ENCODE data around the gene SHISA6.

- TF ChIP-seq TAF1 (IDR thresholded peaks at IDR 0.05; ENCODE audit: borderline replicate concordance, low read depth, low read length): no peak
- no peak for TF ChIP-seq GABPA (IDR thresholded peaks at IDR 0.05; ENCODE audit: low read depth)
- TF ChIP-seq ZBTB33 (IDR thresholded peaks at IDR 0.05; ENCODE audit: borderline replicate concordance, low read depth): no peak
- no peak for TF ChIP-seq POLR2AphosphoS5 (IDR thresholded peaks at IDR 0.05; ENCODE audit: low read depth, low read length)
- TF ChIP-seq FOSL2 (IDR thresholded peaks at IDR 0.05; ENCODE audit: borderline replicate concordance, low read depth): no peak
- TF ChIP-seq CTCF (IDR thresholded peaks at IDR 0.05): no peak
- TF ChIP-seq EZH2phosphoT487 (IDR thresholded peaks at IDR 0.05; ENCODE audit: borderline replicate concordance, low read depth): no peak
- TF ChIP-seq MAX (IDR thresholded peaks at IDR 0.05; ENCODE audit: low read depth): no peak
- TF ChIP-seq TCF12 (IDR thresholded peaks at IDR 0.05): no peak
- TF ChIP-seq JUND (IDR thresholded peaks at IDR 0.05): no peak
- no peak for TF ChIP-seq NFIC (IDR thresholded peaks at IDR 0.05; ENCODE audit: borderline replicate concordance)
- no peak for TF ChIP-seq USF2 (IDR thresholded peaks at IDR 0.05; ENCODE audit: borderline replicate concordance, low read depth, low read length)
- no peak for TF ChIP-seq EP300 (IDR thresholded peaks at IDR 0.05; ENCODE audit: borderline replicate concordance in 1 of 2, low read depth in 1 of 2, low read length in 1 of 2)
- no peak for TF ChIP-seq REST (IDR thresholded peaks at IDR 0.05; ENCODE audit: low read depth, low read length)
Observed at GRCh38 chr17:11545696-11546095, 304.7 kb downstream of the SHISA6 start.

Data from SK-N-SH (cell line).